Effector CD8-positive, alpha-beta T cell (primary cell): ENCODE measurements around the gene OR7G3.

Experiments used
- DNase-seq: peaks from one replicate; lab custom pipeline; 2025; lab: John Stamatoyannopoulos, UW

OR7G3 gene

GRCh38 chr19:9107375-9107774 lies 19.4 kb downstream of the OR7G3 start, which contains the start of gene OR7G2:
Gene OR7G2, minus strand, starts transcription at chr19:9107475. Its CDS starts 4,232 bp downstream, at chr19:9103243.
- no peak for DNase-seq

GRCh38 chr19:9086761-9087160 lies 40.0 kb downstream of the OR7G3 start, which contains the start of gene OR1M1:
Gene OR1M1, plus strand, starts transcription at chr19:9087061. Its CDS starts 6,184 bp downstream, at chr19:9093245.
- DNase-seq, result no peak

- DNase-seq, result no peak
Observed at GRCh38 chr19:9078651-9079050, 48.1 kb downstream of the OR7G3 start.

GRCh38 chr19:9076901-9077300 lies 49.8 kb downstream of the OR7G3 start:
- no peak for DNase-seq
